Natural killer cell (primary cell): ENCODE results near the gene C3. TPM values are rescaled to one million over a fixed set of nuclear protein-coding genes. Genes with fewer than 3 reads are reported as not detected.
A peak's percentile ranks its signal among the peaks of the same experiment; 100 is the strongest.
"Not testable (repeated sequence)": the region's sequence is repeated elsewhere in the genome, so short reads cannot be mapped to it uniquely, and the experiment has no call there.

Experiments
- ATAC-seq, 3 donors: fragments of 150-1000 bp in 2 of 3; fragments of 200-7000 bp in 1 of 3; cut with Tn5 transposase; 1 replicate in 1 of 3; 2 replicates in 2 of 3; pipeline ENCODE4 v1.10.0; 2021; ENCODE audit warnings: mild to moderate bottlenecking in 2 of 3, moderate library complexity in 2 of 3
- DNase-seq, 2 donors: peaks; one replicate each; pipeline versions ENCODE4 v3.0.0 to v3.0.0-alpha.2; 2013 to 2021; ENCODE audit warnings: mixed read lengths in 1 of 2
- H3K27ac ChIP-seq: one replicate; pipeline ENCODE4 v1.5.1; 2013; ENCODE audit warnings: mild to moderate bottlenecking, low read length
- H3K27me3 ChIP-seq: one replicate; pipeline ENCODE4 v1.6.1; 2013; ENCODE audit warnings: low read length; ENCODE audit not compliant: control insufficient read depth, insufficient read depth
- H3K36me3 ChIP-seq: one replicate; pipeline ENCODE4 v1.6.1; 2013; ENCODE audit warnings: low read length; ENCODE audit not compliant: control insufficient read depth, insufficient read depth
- H3K4me1 ChIP-seq: one replicate; pipeline ENCODE4 v1.6.1; 2013; ENCODE audit warnings: low read length; ENCODE audit not compliant: control insufficient read depth, insufficient read depth
- H3K4me3 ChIP-seq: one replicate; pipeline ENCODE4 v1.5.1; 2013; ENCODE audit warnings: low read length
- H3K9me3 ChIP-seq: one replicate; pipeline ENCODE4 v1.6.1; 2013; ENCODE audit warnings: low read length; ENCODE audit not compliant: control insufficient read depth, insufficient read depth
- H3K27ac Mint-ChIP-seq, 2 donors: one replicate each; pipeline ENCODE4 v1.8.0; 2022; ENCODE audit warnings: mild to moderate bottlenecking in 2 of 2, mixed read lengths in 2 of 2, moderate library complexity in 1 of 2
- H3K27me3 Mint-ChIP-seq, 2 donors: one replicate each; pipeline ENCODE4 v1.8.0; 2022; ENCODE audit warnings: low read depth in 2 of 2, mixed read lengths in 2 of 2
- H3K36me3 Mint-ChIP-seq: one replicate; pipeline ENCODE4 v1.8.0; 2022; ENCODE audit warnings: mixed read lengths
- H3K4me1 Mint-ChIP-seq, 2 donors: one replicate each; pipeline ENCODE4 v1.8.0; 2022; ENCODE audit warnings: mixed read lengths in 2 of 2
- H3K4me3 Mint-ChIP-seq: one replicate; pipeline ENCODE4 v1.8.0; 2022; ENCODE audit warnings: mild to moderate bottlenecking, moderate library complexity, mixed read lengths
- H3K9me3 Mint-ChIP-seq, 2 donors: one replicate each; pipeline ENCODE4 v1.8.0; 2022; ENCODE audit warnings: mixed read lengths in 2 of 2
- CTCF ChIP-seq: fragments of 200-600 bp; IDR thresholded peaks from one replicate; pipeline ENCODE4 v1.8.0; 2022; ENCODE audit warnings: antibody characterized with exemption
- WGBS: methylation state at CpG from one replicate; pipeline ENCODE4 v1.1.7; 2013; ENCODE audit warnings: missing lambda C conversion rate; ENCODE audit not compliant: insufficient coverage; 5-methylcytosine and 5-hydroxymethylcytosine counted together
- intact Hi-C: fragments of 100-400 bp; cut with micrococcal nuclease; formaldehyde crosslinking; loops from one replicate; pipeline ENCODE4 v1.14.2; 2022
- total RNA-seq, 4 donors: library from RNA; stranded (reverse); fragments of 120-200 nt in 1 of 4; gene quantifications; one replicate each; pipeline versions ENCODE4 v1.2.3 to v1.2.4, GENCODE V29; 2013 to 2022

Gene C3
- total RNA-seq, 3 donors from 2014 or later (not counting 1 experiment from before 2014, with no cell fraction given): 0.38 to 5.5 TPM; not detected in 1

DNA sequence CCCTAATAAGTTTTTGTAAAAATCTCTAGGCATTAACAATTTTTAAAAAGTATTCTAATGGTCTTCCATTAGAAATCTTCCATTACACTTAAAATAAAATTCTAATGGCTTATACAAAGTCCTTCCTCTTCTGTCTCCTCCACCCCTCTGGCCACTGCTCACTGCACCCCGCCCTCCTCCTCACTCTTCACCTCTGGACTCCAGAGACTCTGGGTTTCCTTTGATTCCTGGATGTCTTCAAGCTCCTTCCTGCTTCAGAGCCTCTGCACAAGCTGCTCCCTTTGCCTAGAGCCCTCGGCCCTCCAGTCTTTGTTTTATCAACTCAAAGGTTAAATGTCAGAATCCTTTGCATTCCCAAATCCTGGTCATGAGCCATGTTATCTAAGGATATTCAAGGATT is 71.3 kb downstream of the C3 start:
- H3K36me3 ChIP-seq: no peaks in the 10 kb centered on the region
- H3K4me3 ChIP-seq: no peak overlapping the region
- no peaks in the 10 kb centered on the region for H3K27me3 ChIP-seq
- no peak overlapping the region for H3K4me3 Mint-ChIP-seq
- 85% methylated on average over 2 of the region's 2 CpGs for WGBS
- H3K4me1 ChIP-seq: peaks cover 36% of the 10 kb centered on the region
- peaks cover 26 to 38% of the 10 kb centered on the region in 2 donors for H3K4me1 Mint-ChIP-seq
- H3K27ac Mint-ChIP-seq: no peak overlapping the region
- ATAC-seq: no peak
- intact Hi-C loops: no loop called here
- no peaks in the 10 kb centered on the region for H3K9me3 ChIP-seq
- no peak for TF ChIP-seq CTCF
- H3K9me3 Mint-ChIP-seq: no peaks in the 10 kb centered on the region
- no peak for DNase-seq
- H3K27me3 Mint-ChIP-seq: no peaks in the 10 kb centered on the region
- H3K36me3 Mint-ChIP-seq: no peaks in the 10 kb centered on the region
- H3K27ac ChIP-seq: no peak overlapping the region

- no peaks in the 10 kb centered on the region for H3K36me3 Mint-ChIP-seq
- ATAC-seq (no peak), DNase-seq (no peak)
- H3K4me1 ChIP-seq: peaks cover 26% of the 10 kb centered on the region
- H3K27me3 Mint-ChIP-seq: no peaks in the 10 kb centered on the region
- no peaks in the 10 kb centered on the region for H3K27me3 ChIP-seq
- intact Hi-C loops: no loop called here
- WGBS: 92% methylated on average over 8 of the region's 9 CpGs
- H3K27ac ChIP-seq: no peak overlapping the region
- H3K9me3 Mint-ChIP-seq: no peaks in the 10 kb centered on the region
- no peak overlapping the region for H3K27ac Mint-ChIP-seq
- H3K36me3 ChIP-seq: no peaks in the 10 kb centered on the region
- no peak for TF ChIP-seq CTCF
- H3K9me3 ChIP-seq: no peaks in the 10 kb centered on the region
- peaks cover 20 to 30% of the 10 kb centered on the region in 2 donors for H3K4me1 Mint-ChIP-seq
- no peak overlapping the region for H3K4me3 Mint-ChIP-seq
- H3K4me3 ChIP-seq: no peak overlapping the region
These were observed 72.2 kb downstream of the C3 start for GRCh38 chr19:6648141-6648715.

DNA sequence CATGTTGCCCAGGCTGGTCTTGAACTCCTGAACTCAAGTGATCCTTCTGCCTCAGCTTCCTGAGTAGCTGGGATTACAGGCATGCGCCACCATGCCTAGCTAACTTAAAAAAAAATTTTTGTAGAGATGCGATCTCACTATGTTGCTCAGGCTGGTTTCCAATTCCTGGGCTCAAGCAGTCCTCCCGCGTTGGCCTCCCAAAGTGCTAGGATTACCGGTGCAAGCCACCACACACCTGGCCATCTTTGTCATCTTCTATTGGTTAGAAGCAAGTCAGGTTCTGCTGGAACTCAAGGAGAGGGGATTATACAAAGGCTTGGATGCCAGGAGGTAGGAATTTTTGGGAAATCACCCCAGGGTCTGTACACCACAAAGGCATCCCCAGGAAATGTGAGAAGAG is 75.7 kb downstream of the C3 start:
- Mint-ChIP-seq H3K27me3 (no peaks in the 10 kb centered on the region), H3K4me3 (no peak overlapping the region), H3K9me3 (no peaks in the 10 kb centered on the region), H3K4me1 (peaks cover 17 to 38% of the 10 kb centered on the region in 2 donors), H3K27ac (no peak overlapping the region), H3K36me3 (no peaks in the 10 kb centered on the region)
- Histone ChIP-seq H3K4me3 (no peak overlapping the region), H3K27ac (no peak overlapping the region), H3K36me3 (no peaks in the 10 kb centered on the region), H3K9me3 (no peaks in the 10 kb centered on the region), H3K4me1 (peaks cover 37% of the 10 kb centered on the region), H3K27me3 (no peaks in the 10 kb centered on the region)
- intact Hi-C loops: no loop called here
- TF ChIP-seq CTCF: no peak
- ATAC-seq (no peak), DNase-seq (no peak)
- WGBS: 96% methylated on average over 5 of the region's 5 CpGs

DNA sequence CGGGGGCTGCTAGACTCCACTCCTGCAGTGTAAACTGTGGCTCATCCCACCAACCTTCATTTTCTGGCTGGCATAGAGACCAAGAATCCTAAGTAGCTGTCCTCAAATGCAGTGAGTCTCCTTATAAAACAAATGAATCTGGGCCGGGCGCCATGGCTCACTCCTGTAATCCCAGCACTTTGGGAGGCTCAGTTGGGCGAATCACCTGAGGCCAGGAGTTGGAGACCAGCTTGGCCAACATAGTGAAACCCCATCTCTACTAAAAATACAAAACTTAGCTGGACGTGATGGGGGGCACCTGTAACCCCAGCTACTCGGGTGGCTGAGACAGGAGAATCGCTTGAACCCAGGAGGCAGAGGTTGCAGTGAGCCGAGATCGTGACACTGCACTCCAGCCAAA is 80.1 kb downstream of the C3 start:
- H3K4me3 Mint-ChIP-seq, DNase-seq, intact Hi-C loops, H3K27me3 Mint-ChIP-seq, H3K27me3 ChIP-seq, ATAC-seq, H3K4me3 ChIP-seq, H3K36me3 ChIP-seq, H3K27ac ChIP-seq, H3K36me3 Mint-ChIP-seq, H3K9me3 Mint-ChIP-seq, H3K9me3 ChIP-seq: not testable (repeated sequence)
- H3K27ac Mint-ChIP-seq: peak overlapping the region; percentile 83 to 89
- 93% methylated on average over 9 of the region's 9 CpGs for WGBS
- H3K4me1 Mint-ChIP-seq: peaks cover 19 to 40% of the 10 kb centered on the region in 2 donors
- H3K4me1 ChIP-seq: peaks cover 42% of the 10 kb centered on the region
